Stimulated activated CD4-positive, alpha-beta T cell treated with anti-CD3 and anti-CD28 coated beads, Interleukin-1b, Interleukin-23, amount 100 ng/mL, for 4 hours (primary cell): ENCODE data around the gene ATP2A1.
A peak's percentile ranks its signal among the peaks of the same experiment; 100 is the strongest.

Source experiments
- DNase-seq, 2 donors: peaks; one replicate each; pipeline ENCODE4 v3.0.0-alpha.2; 2020; ENCODE audit warnings: low read depth in 2 of 2

The ATP2A1 gene

GRCh38 chr16:28878083-28878926 is at the start of gene ATP2A1:
TSS of gene ATP2A1 (plus strand) at chr16:28878488. CDS start at chr16:28878672, 184 bp downstream.
- no peak for DNase-seq

- no peak for DNase-seq
These were observed 48.5 kb upstream of the ATP2A1 start for GRCh38 chr16:28829747-28830146.

- no peak for DNase-seq
These were observed 47.8 kb upstream of the ATP2A1 start for GRCh38 chr16:28830531-28830930.

GRCh38 chr16:28834349-28834748 is 43.9 kb upstream of the ATP2A1 start:
- no peak for DNase-seq

- DNase-seq, result no peak
These were observed 43.1 kb upstream of the ATP2A1 start for GRCh38 chr16:28834873-28835863.

GRCh38 chr16:28835864-28836760 is 42.2 kb upstream of the ATP2A1 start:
- no peak for DNase-seq

GRCh38 chr16:28836761-28837064 is 41.6 kb upstream of the ATP2A1 start:
- no peak for DNase-seq

- DNase-seq, result no peak
These were observed 40.4 kb upstream of the ATP2A1 start for GRCh38 chr16:28837672-28838557.

GRCh38 chr16:28838558-28838918 is 39.8 kb upstream of the ATP2A1 start:
- DNase-seq, result no peak

GRCh38 chr16:28839004-28839639 is 39.2 kb upstream of the ATP2A1 start:
- no peak for DNase-seq

GRCh38 chr16:28839899-28840298 is 38.4 kb upstream of the ATP2A1 start:
- no peak for DNase-seq

- no peak for DNase-seq
These were observed 35.6 kb upstream of the ATP2A1 start for GRCh38 chr16:28842696-28843095.

GRCh38 chr16:28843766-28844165 is 34.5 kb upstream of the ATP2A1 start:
- DNase-seq, result no peak

- DNase-seq, result no peak
These were observed 33.9 kb upstream of the ATP2A1 start for GRCh38 chr16:28844226-28844885.

- peak; percentile 15 to 31 for DNase-seq
These were observed 33.0 kb upstream of the ATP2A1 start for GRCh38 chr16:28845293-28845692.

- no peak for DNase-seq
These were observed 32.6 kb upstream of the ATP2A1 start for GRCh38 chr16:28845761-28846079.

GRCh38 chr16:28846080-28846932 is 32.0 kb upstream of the ATP2A1 start, which contains the start of gene TUFM:
TSS of gene TUFM (minus strand) at chr16:28846348. CDS start at chr16:28846269, 79 bp downstream.
- DNase-seq, result peak; percentile 92 to 95

GRCh38 chr16:28846933-28847273 is 31.4 kb upstream of the ATP2A1 start:
- DNase-seq, result no peak

GRCh38 chr16:28858421-28858820 is 19.9 kb upstream of the ATP2A1 start:
- DNase-seq, result no peak
